Stromal cell of bone marrow (primary cell): ENCODE measurements around the gene SRP9.
"Not testable (repeated sequence)": the region's sequence is repeated elsewhere in the genome, so short reads cannot be mapped to it uniquely, and the experiment has no call there.

Experiments used
- DNase-seq: peaks from one replicate; pipeline ENCODE4 v3.0.0-alpha.2; 2012; ENCODE audit warnings: low read depth

SRP9 gene

DNA sequence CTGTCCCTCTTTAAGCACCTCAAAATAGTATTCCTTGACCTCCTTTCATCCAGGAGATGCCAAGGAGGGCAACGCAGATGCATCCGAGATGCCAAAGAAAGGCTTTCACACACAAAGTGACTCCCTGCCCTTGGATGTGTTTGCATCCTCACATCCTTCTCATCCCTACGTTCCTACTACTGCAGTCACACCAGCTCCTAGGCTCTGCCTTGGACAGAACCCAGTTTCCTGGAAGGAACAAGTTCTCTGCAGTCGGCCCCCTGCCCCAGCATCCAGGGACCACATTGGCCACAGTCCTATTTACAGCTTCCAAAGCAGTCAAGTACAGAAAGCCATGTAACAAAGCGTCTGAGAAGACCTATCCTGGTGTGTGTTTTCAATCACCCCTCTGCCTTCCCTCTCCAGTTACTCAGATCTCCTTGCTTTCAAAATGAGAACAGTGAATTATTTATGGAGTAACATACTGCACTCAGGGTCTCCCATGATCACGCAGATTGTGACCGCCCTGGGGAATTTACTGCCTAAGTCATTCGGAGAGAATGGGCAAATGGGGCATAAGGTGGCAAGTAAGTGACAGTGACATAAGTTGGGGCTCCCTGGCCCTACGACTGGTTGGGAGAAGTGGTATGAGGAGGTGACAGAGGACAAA, 21.8 kb upstream of the SRP9 start:
- DNase-seq = no peak

DNA sequence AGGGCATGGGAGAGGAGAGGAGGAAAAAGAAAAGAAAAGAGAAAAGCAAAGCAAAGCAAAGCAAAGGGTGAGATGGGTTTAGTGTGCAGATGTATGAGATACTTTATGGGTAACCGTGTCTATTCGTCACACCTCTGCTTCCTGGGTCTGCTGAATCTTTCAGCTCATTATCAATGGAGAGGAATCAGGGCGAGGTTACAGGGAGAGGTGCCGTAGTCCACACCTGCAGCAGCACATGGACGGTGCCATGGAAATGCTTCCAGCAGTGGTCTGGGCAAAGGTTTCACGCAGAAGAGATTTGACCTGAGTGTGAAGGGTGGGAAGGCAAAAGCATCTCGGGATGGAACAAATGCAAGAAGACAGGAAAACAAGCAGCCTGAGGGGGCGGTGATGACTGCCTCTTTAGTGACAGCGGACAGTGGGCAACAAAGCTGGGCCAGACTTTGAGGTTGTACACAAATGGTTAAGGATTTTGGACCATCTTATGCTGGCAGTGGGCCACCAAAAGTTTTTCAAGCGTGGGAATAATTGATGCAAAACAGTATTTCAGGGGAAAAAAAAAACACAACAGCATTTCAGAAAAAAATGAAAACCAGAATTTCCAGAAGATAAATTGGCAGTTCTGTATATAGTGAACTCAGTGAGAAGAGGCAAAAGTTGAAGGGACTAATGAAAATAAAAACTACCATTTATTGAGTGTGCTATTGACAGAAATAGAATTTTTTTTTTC, 19.5 kb upstream of the SRP9 start:
- no peak for DNase-seq

DNA sequence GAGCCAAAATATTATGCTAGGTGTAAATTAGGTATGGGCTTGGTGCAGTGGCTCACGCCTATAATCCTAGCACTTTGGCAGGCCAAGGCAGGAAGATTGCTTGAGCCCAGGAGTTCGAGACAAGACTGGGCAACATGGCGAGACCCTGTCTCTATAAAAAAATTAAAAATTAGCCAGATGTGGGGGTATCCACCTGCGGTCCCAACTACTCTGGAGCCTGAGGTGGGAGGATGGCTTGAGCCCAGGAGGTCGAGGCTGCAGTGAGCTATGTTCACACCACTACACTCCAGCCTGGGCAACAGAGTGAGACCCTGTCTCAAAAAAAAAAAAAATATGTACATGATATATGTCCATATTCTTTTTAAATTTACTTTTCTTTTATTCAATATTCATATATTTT, 17.7 kb upstream of the SRP9 start:
- not testable (repeated sequence) for DNase-seq

DNA sequence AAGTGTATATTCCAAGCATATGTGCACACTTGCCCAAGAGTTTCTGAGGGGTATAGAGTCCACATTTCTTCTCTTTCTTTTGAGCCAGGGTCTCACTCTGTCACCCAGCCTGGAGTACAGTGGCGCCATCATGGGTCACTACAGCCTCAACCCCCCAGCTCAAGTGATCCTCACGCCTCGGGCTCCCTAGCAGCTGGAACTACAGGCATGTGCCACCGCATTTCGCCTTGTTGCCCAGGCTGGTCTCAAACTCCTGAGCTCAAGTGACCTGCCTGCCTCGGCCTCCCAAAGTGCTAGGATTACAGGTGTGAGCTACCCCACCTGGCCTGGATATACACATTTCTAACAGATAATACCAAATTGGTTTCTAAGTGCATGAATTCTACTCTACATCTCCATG, 17.1 kb upstream of the SRP9 start:
- no peak for DNase-seq

DNA sequence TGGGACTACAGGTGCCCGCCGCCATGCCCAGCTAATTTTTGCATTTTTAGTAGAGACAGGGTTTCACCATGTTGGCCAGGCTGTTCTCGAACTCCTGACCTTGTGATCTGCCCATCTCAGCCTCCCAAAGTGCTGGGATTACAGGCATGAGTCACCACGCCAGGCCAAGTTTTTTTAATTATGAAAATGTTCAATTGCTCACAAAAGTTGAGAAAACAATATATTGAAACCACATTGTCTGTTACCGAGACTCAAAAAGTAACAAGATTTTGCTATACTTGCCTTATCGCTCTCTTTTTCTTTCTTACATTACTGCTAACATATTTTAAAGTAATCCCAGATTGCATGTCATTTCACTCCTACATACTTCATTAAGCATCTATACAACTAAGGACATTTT, 16.2 kb upstream of the SRP9 start:
- DNase-seq = not testable (repeated sequence)

DNA sequence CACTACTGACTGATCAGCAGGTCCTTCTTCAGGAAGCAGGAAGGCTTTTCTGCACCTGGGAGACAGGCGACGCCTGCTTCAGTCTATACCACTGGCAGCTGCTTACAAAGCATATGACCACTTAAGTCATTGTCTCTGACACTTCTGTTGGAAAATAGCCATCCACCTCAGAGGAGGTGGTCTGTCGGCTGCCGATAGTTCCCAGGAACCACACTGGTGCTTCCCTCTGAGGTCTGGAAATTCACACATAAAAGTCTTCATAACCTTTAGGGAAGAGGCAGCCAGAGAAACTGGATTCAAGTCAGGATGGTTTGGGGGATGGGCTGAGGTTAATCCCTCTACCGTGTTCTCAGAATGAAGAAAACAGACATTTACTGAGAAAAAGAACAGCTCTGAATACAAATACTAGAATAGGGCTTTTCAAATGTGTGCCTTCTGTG, 15.6 kb upstream of the SRP9 start:
- DNase-seq = no peak

DNA sequence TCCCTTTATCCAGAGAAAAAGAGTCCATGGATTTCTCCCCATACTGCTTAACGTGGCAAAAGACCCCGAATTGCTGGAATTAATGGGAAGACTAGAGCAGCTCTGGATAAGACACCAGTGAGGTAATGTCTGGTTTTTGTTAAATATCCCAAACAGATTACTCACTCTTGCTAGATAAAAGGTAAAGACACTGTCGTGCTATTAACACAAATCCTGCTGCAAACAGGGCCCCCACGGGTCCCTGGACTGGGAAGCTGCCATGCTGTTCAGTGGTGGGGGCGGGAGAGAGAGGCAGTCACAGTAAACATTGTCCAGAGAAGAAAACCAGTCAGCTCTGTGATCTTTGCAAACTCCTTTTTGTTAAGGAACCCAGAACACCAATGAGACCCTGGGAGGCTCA, 15.2 kb upstream of the SRP9 start:
- no peak for DNase-seq

DNA sequence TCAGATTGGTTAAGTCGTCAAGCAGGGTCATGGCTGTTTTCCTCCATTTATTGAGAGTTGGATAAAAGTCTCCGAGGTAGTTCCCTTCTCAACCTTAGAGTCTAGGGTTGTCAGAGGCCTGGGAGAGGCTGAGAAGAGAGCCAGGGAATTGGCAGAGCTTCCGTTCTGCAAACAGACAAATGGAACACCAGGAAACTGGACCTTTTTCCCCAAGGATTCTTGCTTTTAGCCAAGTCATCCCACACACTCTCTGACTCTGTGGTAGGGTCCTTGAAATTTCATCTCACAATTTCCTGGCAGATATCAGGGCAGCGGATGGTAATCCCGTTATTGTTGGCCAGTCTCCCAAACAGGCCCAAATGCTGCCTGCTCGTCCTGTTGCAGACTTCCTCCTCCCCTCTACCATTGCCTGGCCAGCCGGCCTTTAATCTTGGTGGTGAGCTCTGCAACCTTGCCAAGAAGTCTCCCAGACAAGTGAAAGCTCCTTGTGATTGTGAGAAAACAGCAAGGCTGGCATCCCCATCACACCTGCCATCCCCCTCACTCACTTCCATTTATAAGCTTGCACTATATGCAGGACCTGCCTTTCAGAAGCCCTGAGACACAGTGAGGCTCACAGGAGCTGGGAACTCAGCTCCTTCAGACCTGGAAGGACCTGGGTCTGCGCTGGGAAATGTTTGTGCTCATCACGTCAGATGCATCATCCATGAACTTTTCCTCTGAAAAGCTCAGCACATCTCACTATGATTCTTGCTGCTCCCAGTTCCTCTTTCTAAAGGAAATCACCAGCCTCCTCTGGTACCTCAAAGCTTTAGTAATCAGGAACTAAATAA, 13.7 kb upstream of the SRP9 start:
- DNase-seq = peak; percentile 88

DNA sequence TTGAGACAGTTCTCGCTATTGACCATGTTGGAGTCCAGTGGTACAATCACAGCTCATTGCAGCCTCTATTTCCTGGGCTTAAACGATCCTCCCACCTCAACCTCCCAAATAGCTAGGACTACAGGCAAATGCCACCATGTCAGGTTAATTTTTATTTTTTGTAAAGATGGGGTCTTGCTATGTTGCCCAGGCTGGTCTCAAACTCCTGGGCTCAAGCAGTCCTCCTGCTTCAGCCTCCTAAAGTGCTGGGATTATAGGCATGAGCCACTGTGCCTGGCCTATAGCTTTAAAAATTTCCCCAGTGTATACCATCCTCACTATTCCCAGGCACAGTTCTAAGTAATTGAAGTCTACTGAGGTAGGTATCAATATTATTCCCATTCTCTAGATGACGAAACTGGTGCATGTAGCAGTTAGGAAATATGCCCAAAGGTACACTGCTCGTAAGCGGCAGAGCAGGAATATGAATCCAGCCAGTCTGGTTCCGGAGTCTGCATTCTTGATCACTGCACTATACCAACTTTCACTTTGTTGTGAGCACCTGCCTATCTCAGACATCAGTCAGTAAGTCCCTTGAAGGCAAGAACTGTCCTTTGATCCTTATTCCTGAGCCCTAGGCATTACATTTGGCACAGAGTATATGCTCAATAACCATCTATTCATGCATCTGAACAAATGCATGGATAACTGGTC, 11.5 kb upstream of the SRP9 start:
- DNase-seq = no peak

DNA sequence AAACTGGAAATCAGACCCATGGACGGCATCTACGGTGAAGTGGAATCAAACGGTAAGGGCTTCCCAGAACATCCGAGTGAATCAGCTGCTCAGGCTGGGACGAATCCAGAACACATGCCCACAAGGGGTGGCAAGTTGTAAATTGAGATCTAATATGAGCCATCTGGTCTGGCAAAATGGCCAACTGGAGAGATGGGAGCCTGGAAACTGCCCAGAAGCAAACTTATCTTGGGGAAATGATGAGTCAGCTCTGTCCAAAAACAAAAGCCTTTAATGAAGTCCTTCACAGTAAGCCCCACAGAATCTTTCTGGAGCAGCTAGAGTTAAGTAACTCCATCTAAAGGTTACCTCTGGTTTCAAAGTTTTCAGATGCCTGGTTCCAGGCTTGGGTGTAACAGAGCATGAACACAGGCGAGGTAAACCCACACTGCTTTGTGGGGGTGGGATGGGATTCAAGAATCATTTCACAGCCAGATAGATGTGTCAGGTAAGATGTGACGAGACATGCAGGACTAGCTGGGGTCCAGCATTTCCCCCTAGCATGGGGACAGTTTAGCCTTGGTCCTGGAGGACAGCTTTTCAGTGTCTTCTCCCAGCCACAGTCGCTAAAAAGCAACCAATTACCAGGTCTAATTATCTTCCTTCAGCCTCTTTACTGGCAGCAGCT, 10.5 kb upstream of the SRP9 start:
- DNase-seq = peak; percentile 97

DNA sequence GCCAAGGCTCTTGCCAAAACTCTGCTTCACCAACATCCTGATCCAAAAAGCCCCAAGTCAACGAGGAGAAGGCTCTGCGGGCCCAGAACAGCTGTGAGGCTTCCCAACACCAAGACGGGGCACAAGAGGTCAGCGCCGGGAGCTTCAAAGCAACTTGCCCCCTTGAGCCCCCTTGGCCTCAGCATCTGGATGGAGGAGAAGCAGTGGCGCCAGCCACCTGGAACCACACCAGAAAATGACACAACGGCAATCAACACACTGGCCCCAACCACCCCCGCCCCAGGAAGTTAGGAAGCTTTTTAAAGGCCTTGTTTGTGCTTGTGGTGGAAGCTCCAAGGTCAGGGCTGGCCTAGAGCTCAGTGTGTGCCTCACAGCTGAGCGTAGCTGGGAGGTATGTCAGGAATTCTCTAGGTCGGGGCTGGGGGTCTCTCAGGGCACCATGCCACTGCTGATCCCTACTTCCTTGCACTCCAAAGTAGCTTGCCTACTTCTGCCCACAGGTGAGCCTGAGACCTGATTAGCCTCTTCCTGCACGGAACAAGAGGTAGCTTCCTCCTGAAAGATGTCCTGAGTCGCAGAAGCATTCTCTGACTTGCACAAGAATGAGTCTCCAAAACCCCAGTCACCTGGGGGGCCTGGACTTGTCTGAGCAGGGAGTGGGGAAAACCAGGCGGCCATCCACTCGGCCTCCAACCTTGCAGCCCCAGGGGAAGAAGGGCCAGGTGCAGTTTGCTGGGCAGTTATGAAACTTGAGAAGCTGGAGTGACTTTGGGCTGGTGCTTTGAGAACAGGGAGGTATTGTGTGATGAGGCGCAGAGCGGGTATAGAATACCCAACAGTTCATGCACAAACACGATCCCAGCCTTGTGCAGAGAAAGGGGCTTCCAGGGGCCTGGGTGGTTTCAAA, 9.7 kb upstream of the SRP9 start:
- peak; percentile 68 for DNase-seq

DNA sequence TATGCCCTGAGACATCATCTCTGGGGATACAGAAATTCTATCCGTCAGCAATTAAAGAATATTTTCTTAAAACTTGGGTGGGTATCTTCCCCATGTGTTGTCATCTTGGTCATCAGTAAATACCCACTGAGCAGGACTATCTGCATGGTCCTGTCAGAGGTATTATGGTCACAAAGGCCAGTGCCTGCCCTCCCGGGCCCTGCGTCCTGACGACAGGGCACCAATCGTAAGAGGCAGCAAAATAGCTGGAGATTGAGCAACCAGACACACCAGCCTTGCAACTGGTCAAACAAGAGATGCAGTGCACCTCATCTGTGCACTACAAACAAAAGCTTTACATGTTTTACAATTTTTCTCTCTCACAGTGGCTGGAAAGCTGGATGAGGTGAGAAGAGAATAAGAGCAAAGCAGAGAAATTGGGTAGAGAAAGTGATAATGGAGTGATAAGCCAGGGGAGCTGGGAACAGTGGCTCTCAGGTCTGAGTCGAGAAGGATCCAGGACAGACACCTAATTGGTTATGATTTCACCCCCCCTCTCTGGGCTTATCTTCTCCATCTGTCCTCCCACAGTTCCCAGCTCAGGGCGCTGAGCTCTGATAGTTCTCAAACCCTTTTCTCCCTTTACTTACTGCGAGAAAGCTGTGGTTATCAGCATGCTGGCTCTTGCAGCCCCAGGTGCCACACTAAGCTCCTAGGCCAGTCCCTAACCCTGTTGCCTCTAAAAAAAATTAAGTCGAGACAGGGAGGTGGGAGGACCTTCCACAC, 8.8 kb upstream of the SRP9 start:
- no peak for DNase-seq

DNA sequence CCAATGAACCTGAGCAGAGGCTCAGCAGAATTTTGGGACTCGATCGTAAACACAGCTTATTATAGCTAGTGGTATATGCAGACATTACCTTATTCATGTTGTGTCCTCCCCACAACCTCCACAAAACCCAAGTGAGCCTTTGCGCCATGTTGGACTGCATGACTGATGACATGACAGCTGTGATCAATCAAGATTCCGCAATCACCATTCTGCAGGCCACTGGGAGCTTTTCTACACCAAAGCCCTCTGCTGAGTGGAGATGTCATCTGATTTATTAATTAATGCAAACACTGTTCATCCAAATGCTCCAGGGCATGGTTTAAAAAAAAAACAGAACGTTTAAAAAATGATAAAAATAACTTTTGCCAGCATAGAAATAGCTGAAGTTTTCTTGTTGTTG, 7.9 kb upstream of the SRP9 start:
- DNase-seq = no peak

DNA sequence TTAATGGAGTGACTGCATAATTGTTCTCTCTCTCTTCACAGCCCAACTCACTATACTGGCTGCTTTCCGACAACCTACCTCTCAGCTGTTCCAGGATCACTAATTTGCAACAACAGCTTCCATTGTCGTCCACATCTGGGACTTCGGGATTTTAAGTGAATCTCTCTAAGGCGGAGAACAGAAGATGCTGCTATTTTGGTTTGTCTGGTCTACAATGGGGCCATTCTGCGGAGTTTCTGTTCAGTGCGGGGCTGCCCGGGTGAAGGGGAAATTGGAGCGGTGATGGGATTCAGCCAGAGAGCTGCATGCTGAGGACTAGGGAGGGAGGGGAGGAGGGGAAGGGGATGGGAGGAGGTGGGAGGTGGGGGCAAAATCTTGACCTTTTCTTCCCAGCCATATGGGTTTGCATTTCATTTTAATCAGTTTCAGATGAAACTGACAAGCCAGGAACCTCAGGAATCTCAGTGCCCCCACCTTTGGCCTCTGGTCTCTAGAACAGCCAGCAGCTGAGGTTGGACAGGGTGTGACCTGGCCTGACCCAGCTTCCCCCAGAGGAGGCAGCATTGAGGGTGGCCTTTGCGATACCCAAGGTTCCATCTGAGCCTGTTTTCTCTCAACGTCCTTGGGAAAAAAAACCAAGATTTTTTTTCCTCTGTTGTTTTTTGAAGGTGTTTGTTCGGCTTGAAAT, 6.9 kb upstream of the SRP9 start:
- no peak for DNase-seq

DNA sequence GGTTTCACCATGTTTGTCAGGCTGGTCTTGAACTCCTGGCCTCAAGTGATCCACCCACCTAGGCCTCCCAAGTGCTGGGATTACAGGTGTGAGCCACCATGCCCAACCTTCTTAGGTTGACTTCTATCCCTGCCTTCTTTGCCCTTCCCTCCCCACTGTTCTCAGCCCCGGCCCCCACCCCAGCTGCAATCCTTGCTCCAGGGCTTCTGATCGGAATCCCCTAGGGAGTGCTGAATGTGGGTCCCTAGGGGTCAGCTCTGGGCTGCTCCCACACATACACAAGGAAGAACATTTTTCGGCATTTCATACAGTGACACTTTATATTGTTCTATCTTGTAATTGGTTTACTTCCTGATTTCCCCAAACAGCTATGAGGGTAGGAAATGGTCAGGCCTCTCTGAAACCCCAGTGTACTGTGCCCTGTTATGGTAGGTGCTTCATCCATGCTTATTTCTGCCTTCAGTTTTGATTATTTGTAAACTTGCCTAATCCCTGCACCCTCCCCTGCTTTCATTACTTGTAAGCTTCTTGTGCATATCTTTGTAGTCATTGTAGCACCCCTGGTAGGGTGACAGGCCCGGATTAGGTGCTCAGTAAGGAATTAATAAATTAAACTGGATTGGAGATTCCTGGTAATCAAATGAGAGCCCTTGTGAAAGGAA, 5.8 kb upstream of the SRP9 start:
- no peak for DNase-seq

DNA sequence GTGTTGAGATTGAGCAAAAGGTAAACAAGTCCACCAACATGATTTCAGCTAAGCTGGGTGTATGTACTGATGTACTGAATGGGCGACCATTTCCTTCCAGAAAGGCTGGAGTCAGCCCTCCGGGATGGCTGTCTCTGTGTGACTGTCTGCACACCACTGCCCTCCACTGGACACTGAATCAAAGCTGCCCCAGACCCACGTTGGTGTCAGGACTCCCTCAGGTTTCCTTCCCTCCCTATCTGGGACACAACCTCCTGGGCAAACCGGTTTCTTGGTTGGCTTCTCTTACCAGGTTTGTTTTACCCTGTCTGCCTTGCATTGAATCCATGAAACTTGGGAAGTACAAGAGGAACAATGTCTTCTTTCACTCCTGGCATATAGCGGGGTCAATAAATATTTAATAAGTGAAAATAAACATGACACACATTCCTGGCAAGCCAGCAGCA, 5.3 kb upstream of the SRP9 start:
- peak; percentile 79 for DNase-seq

DNA sequence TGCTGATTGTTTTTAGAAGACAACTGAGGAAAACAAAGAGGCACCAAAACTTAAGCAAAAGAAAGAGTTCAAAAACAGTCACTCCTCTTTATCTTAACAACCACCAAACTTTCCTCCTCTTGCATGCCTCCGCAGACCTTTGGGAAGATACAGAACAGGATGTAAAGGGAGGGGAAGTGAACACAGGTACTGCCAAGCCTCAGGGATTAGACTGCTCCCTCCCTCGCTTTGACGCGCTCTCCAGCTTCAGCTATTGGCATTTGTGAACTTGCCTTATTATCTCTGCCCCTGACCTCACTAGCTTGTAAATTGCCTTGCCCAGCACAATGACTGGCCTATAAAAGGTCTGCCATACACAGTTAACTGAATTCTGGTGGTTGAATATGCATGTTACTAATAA, 4.8 kb upstream of the SRP9 start:
- DNase-seq = no peak

DNA sequence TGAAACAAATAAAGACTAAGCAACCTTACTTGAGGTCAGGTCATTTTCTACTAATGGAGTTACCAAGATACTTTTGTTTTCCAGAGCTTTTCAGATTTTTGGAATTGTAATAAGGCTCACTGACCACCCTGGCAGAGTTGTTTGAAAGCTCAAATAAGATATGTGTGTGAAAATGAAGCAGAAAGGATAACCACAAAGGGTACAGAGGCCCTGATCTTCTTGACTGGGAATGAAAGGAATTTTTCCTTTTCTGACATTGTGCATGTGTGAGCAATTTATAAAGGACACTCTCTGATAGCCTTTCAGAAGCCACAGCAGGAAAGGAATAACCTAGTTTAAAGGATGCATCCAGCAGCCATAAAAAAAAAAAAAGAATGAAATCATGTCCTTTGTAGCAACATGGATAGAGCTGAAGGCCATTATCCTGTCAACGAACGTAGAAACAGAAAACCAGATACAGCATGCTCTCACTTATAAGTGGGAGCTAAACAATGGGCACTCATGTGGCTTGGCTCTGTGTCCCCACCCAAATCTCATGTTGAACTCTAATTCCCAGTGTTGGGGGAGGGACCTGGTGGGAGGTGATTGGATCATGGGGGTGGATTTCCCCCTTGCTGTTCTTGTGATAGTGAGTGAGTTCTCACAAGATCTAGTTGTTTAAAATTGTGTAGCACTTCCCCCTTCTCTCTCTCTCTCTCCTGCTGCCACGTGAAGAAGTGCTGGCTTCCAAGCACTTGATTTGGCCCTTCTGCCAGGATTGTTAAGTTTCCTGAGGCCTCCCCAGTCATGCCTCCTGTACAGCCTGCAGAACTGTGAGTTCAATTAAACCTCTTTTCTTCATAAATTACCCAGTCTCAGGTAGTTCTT, 3.1 kb upstream of the SRP9 start:
- no peak for DNase-seq
